GM19328 (cell line): ENCODE data around the gene UTF1.
"Not testable (repeated sequence)": the region's sequence is repeated elsewhere in the genome, so short reads cannot be mapped to it uniquely, and the experiment has no call there.

ENCODE experiments used
- ATAC-seq: cut with Tn5 transposase; IDR thresholded peaks from one replicate; pipeline ENCODE4 v1.9.1; 2021; ENCODE audit warnings: mild to moderate bottlenecking, moderate library complexity; ENCODE audit not compliant: unreplicated experiment

Gene UTF1

GRCh38 chr10:133260895-133261725 is 31.1 kb downstream of the UTF1 start:
- peak; percentile 53 for ATAC-seq

- peak; percentile 52 for ATAC-seq
Measured at GRCh38 chr10:133261726-133262325, 31.8 kb downstream of the UTF1 start.

GRCh38 chr10:133262696-133263095 is 32.7 kb downstream of the UTF1 start:
- no peak for ATAC-seq

GRCh38 chr10:133263674-133264073 is 33.7 kb downstream of the UTF1 start:
- ATAC-seq: no peak

- ATAC-seq: no peak
Measured at GRCh38 chr10:133264461-133264860, 34.4 kb downstream of the UTF1 start.

GRCh38 chr10:133265052-133265451 is 35.0 kb downstream of the UTF1 start:
- ATAC-seq: not testable (repeated sequence)

GRCh38 chr10:133266056-133266795 is 36.2 kb downstream of the UTF1 start:
- ATAC-seq: no peak

GRCh38 chr10:133267293-133267692 is 37.3 kb downstream of the UTF1 start:
- no peak for ATAC-seq

GRCh38 chr10:133267829-133268228 is 37.8 kb downstream of the UTF1 start:
- no peak for ATAC-seq

- no peak for ATAC-seq
Measured at GRCh38 chr10:133268532-133268931, 38.5 kb downstream of the UTF1 start.

- no peak for ATAC-seq
Measured at GRCh38 chr10:133269367-133269766, 39.4 kb downstream of the UTF1 start.

- no peak for ATAC-seq
Measured at GRCh38 chr10:133270204-133270603, 40.2 kb downstream of the UTF1 start.

GRCh38 chr10:133270773-133271297 is 40.8 kb downstream of the UTF1 start:
- ATAC-seq: no peak

GRCh38 chr10:133271521-133272300 is 41.7 kb downstream of the UTF1 start:
- ATAC-seq: no peak

- ATAC-seq: no peak
Measured at GRCh38 chr10:133272301-133272963, 42.4 kb downstream of the UTF1 start.

GRCh38 chr10:133272964-133273420 is 43.0 kb downstream of the UTF1 start:
- ATAC-seq: no peak

- no peak for ATAC-seq
Measured at GRCh38 chr10:133273534-133274143, 43.6 kb downstream of the UTF1 start.

GRCh38 chr10:133274751-133275683 is 45.0 kb downstream of the UTF1 start:
- ATAC-seq: no peak

GRCh38 chr10:133275684-133276092 is 45.7 kb downstream of the UTF1 start:
- no peak for ATAC-seq
